ENCODE data around the gene RBP7.

- no peak for TF ChIP-seq POLR2A (IDR thresholded peaks at IDR 0.05)
- TF ChIP-seq CTCF (IDR thresholded peaks at IDR 0.05): no peak
These were observed 64.2 kb downstream of the RBP7 start for GRCh38 chr1:10061276-10061675.

All from lower leg skin (tissue), 3 donors.